Measurements from ENCODE around the gene MCTP1.

GRCh38 chr5:95027151-95027721 lies 257.7 kb downstream of the MCTP1 start:
- no peak for TF ChIP-seq CTCF (optimal IDR thresholded peaks at IDR 0.05 in 1 of 3, IDR thresholded peaks at IDR 0.05 in 1 of 3, conservative IDR thresholded peaks at IDR 0.05 in 1 of 3; ENCODE audit: extremely low read depth in 1 of 3, insufficient read depth in 2 of 3, low read length in 3 of 3)
- TF ChIP-seq EZH2 (IDR thresholded peaks at IDR 0.05; ENCODE audit: low read length), result no peak
